HG02943 (cell line): Measurements from ENCODE around the gene EPM2A.
A peak's percentile ranks its signal among the peaks of the same experiment; 100 is the strongest.

Experiments used
- ATAC-seq: cut with Tn5 transposase; IDR thresholded peaks from one replicate; pipeline ENCODE4 v1.9.1; 2021; ENCODE audit warnings: mild to moderate bottlenecking, low read depth, moderate library complexity; ENCODE audit not compliant: unreplicated experiment

The EPM2A gene

GRCh38 chr6:145688493-145688905, 46.8 kb downstream of the EPM2A start:
- ATAC-seq: no peak

- no peak for ATAC-seq
Measured at GRCh38 chr6:145685932-145686331, 49.4 kb downstream of the EPM2A start.

GRCh38 chr6:145681965-145682364, 53.4 kb downstream of the EPM2A start:
- no peak for ATAC-seq

GRCh38 chr6:145673504-145673903, 61.8 kb downstream of the EPM2A start:
- no peak for ATAC-seq

DNA sequence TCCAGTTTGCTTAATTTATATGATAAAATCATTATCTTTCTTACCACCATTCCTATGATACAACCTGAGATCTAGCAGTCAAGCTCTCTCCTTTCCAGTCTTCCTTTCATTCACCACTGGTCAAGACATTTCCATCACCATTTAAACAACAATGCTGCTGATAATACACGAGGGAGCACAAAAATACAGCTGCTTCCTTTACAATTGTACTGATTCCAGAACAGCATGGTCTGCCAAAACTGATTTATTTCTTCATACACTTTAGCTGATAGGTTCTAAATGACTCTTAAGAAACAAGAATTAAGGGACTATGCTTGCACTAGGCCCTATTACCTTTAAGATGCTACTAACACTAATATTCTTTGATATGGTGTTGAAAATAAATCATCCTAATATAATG, 65.0 kb downstream of the EPM2A start:
- no peak for ATAC-seq

DNA sequence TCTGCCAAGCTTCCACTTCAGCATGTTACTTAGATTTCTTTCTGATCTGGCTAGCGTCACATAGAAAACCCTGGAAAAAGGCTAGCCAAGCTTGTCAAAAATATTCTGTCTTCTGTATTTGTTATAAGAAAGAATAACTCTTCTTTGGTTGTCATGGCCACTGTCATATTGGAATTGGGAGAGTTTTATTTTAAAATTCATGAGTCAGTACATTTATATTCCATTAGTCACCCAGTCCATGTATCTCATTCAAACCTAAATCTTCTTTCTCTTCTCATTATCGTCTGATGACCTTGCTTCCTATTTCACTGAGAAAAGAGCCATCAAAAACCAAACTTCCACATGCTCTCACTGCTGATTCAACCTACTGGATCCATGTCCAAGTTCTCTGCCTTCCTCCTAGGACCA, 65.7 kb downstream of the EPM2A start:
- no peak for ATAC-seq

- ATAC-seq: no peak
Measured at GRCh38 chr6:145668844-145669243, 66.5 kb downstream of the EPM2A start.

DNA sequence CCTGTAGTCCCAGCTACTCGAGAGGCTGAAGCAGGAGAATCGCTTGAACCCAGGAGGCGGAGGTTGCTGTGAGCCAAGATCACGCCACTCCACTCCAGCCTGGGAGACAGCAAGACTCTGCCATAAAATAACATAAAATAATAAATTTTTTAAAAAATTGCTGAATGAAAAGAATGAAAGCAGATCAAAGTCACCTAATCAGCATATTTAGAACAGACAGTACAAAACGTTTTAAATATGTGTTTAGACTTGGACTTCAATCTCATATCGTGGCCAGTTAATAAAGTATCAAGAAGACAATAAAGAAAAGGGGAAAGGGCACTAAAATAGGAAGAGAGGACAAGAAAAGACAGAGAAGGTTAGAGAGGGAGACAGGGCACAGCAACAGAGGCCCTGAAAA, 74.6 kb downstream of the EPM2A start:
- ATAC-seq: no peak

DNA sequence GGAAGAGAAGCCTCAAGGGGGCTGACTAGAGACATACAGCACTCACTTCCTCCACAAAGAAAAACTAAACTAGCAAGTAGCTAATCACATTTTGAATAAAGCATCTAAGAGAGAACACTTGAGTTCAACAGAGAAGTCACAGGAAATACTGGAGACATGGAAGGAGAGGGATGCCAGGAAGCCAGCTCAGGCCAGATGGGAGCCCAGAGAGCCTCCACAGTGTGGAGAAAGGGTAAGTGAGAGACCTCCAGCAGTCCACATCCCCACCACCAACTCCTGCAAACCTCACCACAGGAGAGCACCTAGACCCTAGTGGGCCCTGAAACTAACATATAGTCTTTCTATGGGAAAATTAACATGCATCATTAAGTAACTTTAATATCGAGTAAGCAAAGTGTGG, 79.2 kb downstream of the EPM2A start:
- no peak for ATAC-seq

DNA sequence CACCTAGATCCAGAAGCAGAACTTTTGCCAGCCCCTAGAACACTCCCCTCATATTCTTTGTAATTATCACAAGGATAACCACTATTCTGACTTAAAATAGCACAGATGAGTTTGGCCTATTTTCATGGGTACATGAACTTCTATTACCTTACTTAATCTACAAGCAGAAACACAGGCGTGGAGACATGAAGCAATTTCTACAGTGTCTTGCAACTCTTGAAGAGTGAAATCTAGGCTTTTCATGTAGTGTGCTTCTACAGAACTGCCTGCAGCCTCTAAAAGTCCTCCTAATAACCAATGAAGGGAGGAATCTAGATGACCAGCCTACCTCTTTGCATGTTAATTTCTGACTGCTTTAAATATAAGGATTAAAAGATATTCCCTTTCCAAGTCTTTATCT, 82.7 kb downstream of the EPM2A start:
- no peak for ATAC-seq

- no peak for ATAC-seq
Measured at GRCh38 chr6:145651988-145652387, 83.3 kb downstream of the EPM2A start.

DNA sequence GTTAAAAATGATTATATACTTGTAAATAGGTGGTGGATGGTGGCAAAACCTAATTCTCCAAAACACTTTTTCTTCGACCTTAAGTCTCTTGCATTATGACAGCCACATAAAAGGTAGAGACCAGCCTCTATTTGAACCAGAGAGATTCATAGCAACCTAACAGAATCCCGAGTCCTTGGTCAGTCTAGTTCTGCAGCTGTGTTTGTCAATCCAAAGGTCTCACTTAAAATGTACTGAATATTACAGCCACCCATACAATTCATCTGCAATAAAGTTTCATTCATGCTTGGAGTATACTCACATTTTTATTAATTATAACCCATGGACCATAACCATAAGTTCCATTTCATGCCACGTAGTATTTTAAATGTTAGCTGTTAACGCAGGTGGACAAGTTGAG, 87.2 kb downstream of the EPM2A start:
- ATAC-seq: no peak

GRCh38 chr6:145647602-145648001, 87.7 kb downstream of the EPM2A start:
- no peak for ATAC-seq

- no peak for ATAC-seq
Measured at GRCh38 chr6:145643760-145644159, 91.6 kb downstream of the EPM2A start.

- peak; percentile 93 for ATAC-seq
Measured at GRCh38 chr6:145633981-145634627, 101.2 kb downstream of the EPM2A start.

DNA sequence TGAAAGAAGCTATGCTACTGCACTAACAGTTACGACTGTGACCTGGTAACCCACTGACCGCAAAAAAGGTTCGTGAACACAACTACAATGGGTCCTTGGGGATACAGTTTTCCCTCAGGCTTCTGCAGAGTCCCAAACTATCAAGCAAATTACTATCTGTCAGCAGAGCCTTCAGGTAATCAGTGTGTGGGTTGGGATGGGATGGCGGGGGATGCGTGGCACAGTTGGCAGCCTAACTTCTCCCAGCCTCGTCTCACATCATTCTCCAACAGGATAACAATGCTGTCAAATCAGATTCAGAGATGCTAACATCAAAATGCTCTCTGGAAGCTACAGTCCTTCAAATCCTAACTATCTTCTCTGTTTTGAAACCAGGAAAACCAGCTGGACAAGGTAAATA, 102.3 kb downstream of the EPM2A start:
- no peak for ATAC-seq

DNA sequence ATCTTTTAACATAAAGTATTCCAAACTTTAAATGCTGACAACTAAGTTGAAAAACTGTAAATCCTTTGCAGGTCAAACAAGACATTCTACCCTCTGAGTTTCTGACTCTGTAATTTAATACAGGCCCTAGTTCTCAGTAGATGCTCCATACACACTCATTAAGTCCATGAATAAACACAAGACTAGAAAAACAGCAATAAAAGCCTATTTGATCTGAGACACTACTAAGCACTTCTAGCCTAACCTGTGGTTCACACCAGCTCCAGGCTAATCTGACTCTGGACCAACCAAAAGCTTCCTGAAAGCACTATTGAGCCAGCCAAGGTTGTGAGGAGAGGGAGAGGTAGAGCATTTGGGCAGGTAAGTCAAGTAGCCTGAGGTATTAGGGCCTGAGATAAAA, 103.9 kb downstream of the EPM2A start:
- no peak for ATAC-seq

GRCh38 chr6:145630598-145630997, 104.7 kb downstream of the EPM2A start:
- no peak for ATAC-seq

DNA sequence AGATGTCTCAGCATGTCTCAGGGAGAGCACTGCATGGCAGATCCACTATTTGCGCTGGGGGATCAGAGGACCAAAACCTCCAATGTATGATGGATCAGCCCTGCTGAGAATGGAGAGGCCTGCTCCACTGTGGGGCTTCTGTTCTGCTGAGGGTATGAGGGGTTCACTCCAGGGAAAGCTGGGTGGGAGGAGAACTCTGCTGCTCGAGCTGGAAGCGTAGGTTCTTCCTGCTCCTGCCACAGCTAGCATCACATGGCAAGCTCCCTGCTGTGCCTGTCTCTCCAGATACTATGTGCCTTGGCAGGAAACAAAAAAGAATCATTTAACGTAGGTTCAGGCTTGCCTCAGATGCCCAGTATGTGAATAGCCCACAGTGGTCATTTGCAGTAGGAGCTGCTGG, 105.8 kb downstream of the EPM2A start:
- ATAC-seq: no peak

DNA sequence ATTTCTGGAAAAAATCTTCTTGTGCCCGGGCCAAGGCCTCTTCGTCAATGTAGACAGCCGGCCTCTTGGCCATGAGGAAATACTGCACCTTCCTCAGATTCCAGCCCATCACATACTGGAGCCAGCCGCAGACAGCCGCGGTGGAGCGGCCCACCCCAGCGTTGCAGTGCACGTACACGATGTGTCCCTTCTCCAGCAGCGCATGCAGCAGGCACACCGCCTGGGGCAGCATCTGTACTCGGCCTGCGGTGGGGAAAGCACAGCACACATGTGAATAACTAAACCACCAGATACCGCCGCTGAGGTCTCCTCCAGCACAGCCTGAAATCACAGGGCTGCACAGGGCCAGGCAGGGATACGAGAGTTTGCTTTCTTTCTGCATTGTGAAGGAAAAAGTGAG, 107.9 kb downstream of the EPM2A start:
- no peak for ATAC-seq

DNA sequence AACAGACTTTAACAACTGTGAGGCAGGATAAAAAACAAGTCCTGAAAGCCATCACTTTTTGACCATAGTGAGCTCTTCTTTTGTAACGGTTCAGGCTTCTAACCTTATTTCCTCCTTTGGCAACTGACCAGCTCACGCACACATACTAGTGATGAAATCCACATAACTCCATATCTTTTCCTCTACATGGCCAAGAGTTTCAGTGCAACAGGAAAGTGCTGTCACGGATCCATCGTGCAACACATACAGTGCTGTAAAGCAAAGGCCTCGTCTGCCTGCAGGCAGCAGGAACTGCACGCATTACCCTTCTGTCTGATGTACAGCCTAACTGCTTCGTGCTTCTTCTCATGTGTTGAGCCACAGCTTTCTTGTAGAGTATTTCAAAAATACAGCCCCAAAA, 108.5 kb downstream of the EPM2A start:
- ATAC-seq: no peak

- ATAC-seq: no peak
Measured at GRCh38 chr6:145623231-145623630, 112.1 kb downstream of the EPM2A start.

DNA sequence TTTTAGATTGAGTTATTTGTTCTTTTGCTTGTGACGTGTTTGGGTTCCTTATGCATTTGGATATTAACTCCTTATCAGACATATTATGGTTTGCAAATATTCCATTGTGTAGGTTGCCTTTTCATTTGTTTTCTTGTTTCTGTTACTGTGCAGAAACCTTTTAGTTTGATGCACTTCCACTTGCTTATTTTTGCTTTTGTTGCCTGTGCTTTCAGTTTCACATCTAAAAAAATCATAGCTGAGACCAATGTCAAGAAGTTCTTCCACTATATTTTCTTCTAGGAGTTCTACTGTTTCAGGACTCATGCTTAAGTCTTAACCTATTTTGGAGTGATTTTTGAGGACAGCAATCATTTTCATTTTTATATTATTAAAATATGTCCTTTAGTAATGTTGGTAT, 113.5 kb downstream of the EPM2A start:
- no peak for ATAC-seq
